Ovary (tissue), 3 donors: ENCODE measurements around the gene SLC22A23.

Source experiments
- CTCF ChIP-seq, 3 donors: fragments of 450-650 bp in 2 of 3; fragments of 200-600 bp in 1 of 3; IDR thresholded peaks; one replicate each; pipeline versions ENCODE4 v1.5.1 to v1.8.0; 2016 to 2022; ENCODE audit warnings: antibody characterized with exemption in 3 of 3, mild to moderate bottlenecking in 1 of 3
- EP300 ChIP-seq: sonication (generic); formaldehyde crosslinking; IDR thresholded peaks from one replicate; pipeline ENCODE4 v1.6.1; 2017; ENCODE audit warnings: antibody characterized with exemption
- POLR2A ChIP-seq: fragments of 450-650 bp; IDR thresholded peaks from one replicate; pipeline ENCODE4 v1.6.1; 2017; ENCODE audit warnings: antibody characterized with exemption, mild to moderate bottlenecking, moderate library complexity
- donor health status: DM: no; HTN: no; CAD: no.

- TF ChIP-seq POLR2A (no peak), EP300 (no peak), CTCF (IDR thresholded peaks at IDR 0.05) (no peak)
Observed at GRCh38 chr6:3412779-3413500, 43.9 kb downstream of the SLC22A23 start.
